ENCODE measurements around the gene NTSR1. TPM values are rescaled to one million over a fixed set of nuclear protein-coding genes. Genes with fewer than 3 reads are reported as not detected.

The NTSR1 gene
- total RNA-seq, 1 experiment from 2014 or later, result 0.16 TPM

GRCh38 chr20:62749851-62750445, 41.3 kb downstream of the NTSR1 start:
- DNase-seq, result no peak
- ChIA-PET POLR2A (no interaction called here), CTCF (no interaction called here)
- Histone ChIP-seq H3K9me3 (no peaks in the 10 kb centered on the region; the same call in 1 of the 2 replicates), H3K36me3 (ENCODE audit: control insufficient read depth, insufficient read depth, low read length) (no peaks in the 10 kb centered on the region), H3K4me3 (ENCODE audit: low read depth, low read length) (no peak overlapping the region), H3K27me3 (replicated peaks; ENCODE audit: control insufficient read depth, insufficient read depth, low read length) (no peaks in the 10 kb centered on the region), H3K4me1 (peaks cover 11% of the 10 kb centered on the region)
- TF ChIP-seq CTCF (IDR thresholded peaks at IDR 0.05; ENCODE audit: insufficient read depth in 1 of 2, low read depth in 1 of 2, low read length in 1 of 2, severe bottlenecking in 1 of 2, unreplicated experiment in 1 of 2), result no peak
- intact Hi-C loops (cut with micrococcal nuclease; ENCODE audit: unreplicated experiment), result no loop called here
- no TSS peak for BruUV-seq (replicated peaks)
- H3K4me3 Mint-ChIP-seq (ENCODE audit: unreplicated experiment), result no peak overlapping the region
- peaks cover 9% of the 10 kb centered on the region for H3K27me3 Mint-ChIP-seq (ENCODE audit: insufficient read depth, unreplicated experiment)
- H3K36me3 Mint-ChIP-seq (ENCODE audit: insufficient read depth, unreplicated experiment), result no peaks in the 10 kb centered on the region
- no peaks in the 10 kb centered on the region for H3K4me1 Mint-ChIP-seq (ENCODE audit: low read depth, unreplicated experiment)
- H3K9me3 Mint-ChIP-seq (ENCODE audit: unreplicated experiment), result no peaks in the 10 kb centered on the region
- H3K27ac Mint-ChIP-seq (ENCODE audit: unreplicated experiment), result no peak overlapping the region

- peaks cover 7% of the 10 kb centered on the region for H3K9me3 Mint-ChIP-seq (ENCODE audit: unreplicated experiment)
- H3K36me3 ChIP-seq (ENCODE audit: control insufficient read depth, insufficient read depth, low read length), result no peaks in the 10 kb centered on the region
Observed at GRCh38 chr20:62751551-62752150, 43.0 kb downstream of the NTSR1 start.

GRCh38 chr20:62752181-62752670, 43.6 kb downstream of the NTSR1 start:
- H3K27me3 ChIP-seq (replicated peaks; ENCODE audit: control insufficient read depth, insufficient read depth, low read length), result no peaks in the 10 kb centered on the region
- ChIA-PET POLR2A (no interaction called here), CTCF (no interaction called here)
- peaks cover 3% of the 10 kb centered on the region for H3K27me3 Mint-ChIP-seq (ENCODE audit: insufficient read depth, unreplicated experiment)
- H3K4me3 Mint-ChIP-seq (ENCODE audit: unreplicated experiment), result no peak overlapping the region
- no peak for TF ChIP-seq CTCF (IDR thresholded peaks at IDR 0.05; ENCODE audit: insufficient read depth in 1 of 2, low read depth in 1 of 2, low read length in 1 of 2, severe bottlenecking in 1 of 2, unreplicated experiment in 1 of 2)
- intact Hi-C loops (cut with micrococcal nuclease; ENCODE audit: unreplicated experiment), result no loop called here
- H3K27ac Mint-ChIP-seq (ENCODE audit: unreplicated experiment), result no peak overlapping the region
- no peak overlapping the region for H3K4me3 ChIP-seq (ENCODE audit: low read depth, low read length)
- peaks cover 13% of the 10 kb centered on the region for H3K9me3 Mint-ChIP-seq (ENCODE audit: unreplicated experiment)
- no peaks in the 10 kb centered on the region for H3K36me3 Mint-ChIP-seq (ENCODE audit: insufficient read depth, unreplicated experiment)
- H3K4me1 Mint-ChIP-seq (ENCODE audit: low read depth, unreplicated experiment), result no peaks in the 10 kb centered on the region
- BruUV-seq (replicated peaks), result no TSS peak
- no peak for DNase-seq
- H3K9me3 ChIP-seq, result peaks cover 5% of the 10 kb centered on the region; the same call in 1 of the 2 replicates
- peaks cover 11% of the 10 kb centered on the region for H3K4me1 ChIP-seq
- H3K36me3 ChIP-seq (ENCODE audit: control insufficient read depth, insufficient read depth, low read length), result no peaks in the 10 kb centered on the region

More at GRCh38 chr20:62751551-62752150, 43.0 kb downstream of the NTSR1 start:
- POLR2A ChIA-PET, result no interaction called here
- no TSS peak for BruUV-seq (replicated peaks)
- Mint-ChIP-seq H3K4me1 (ENCODE audit: low read depth, unreplicated experiment) (no peaks in the 10 kb centered on the region), H3K27me3 (ENCODE audit: insufficient read depth, unreplicated experiment) (no peaks in the 10 kb centered on the region), H3K4me3 (ENCODE audit: unreplicated experiment) (no peak overlapping the region), H3K36me3 (ENCODE audit: insufficient read depth, unreplicated experiment) (no peaks in the 10 kb centered on the region), H3K27ac (ENCODE audit: unreplicated experiment) (no peak overlapping the region)
- intact Hi-C loops (cut with micrococcal nuclease; ENCODE audit: unreplicated experiment), result no loop called here
- DNase-seq, result no peak
- H3K4me1 ChIP-seq, result peaks cover 11% of the 10 kb centered on the region
- no peak for TF ChIP-seq CTCF (IDR thresholded peaks at IDR 0.05; ENCODE audit: insufficient read depth in 1 of 2, low read depth in 1 of 2, low read length in 1 of 2, severe bottlenecking in 1 of 2, unreplicated experiment in 1 of 2)
- H3K27me3 ChIP-seq (replicated peaks; ENCODE audit: control insufficient read depth, insufficient read depth, low read length), result no peaks in the 10 kb centered on the region
- CTCF ChIA-PET, result no interaction called here
- H3K9me3 ChIP-seq, result no peaks in the 10 kb centered on the region; the same call in 1 of the 2 replicates
- no peak overlapping the region for H3K4me3 ChIP-seq (ENCODE audit: low read depth, low read length)
